ENCODE results near the gene MRC2.
"Not testable (repeated sequence)": the region's sequence is repeated elsewhere in the genome, so short reads cannot be mapped to it uniquely, and the experiment has no call there.

The MRC2 gene

GRCh38 chr17:62627219-62627903 lies at the start of gene MRC2:
Gene MRC2, plus strand, starts transcription at chr17:62627670. Its CDS starts 133 bp downstream, at chr17:62627803.
- peak; percentile 83 for DNase-seq

- DNase-seq = no peak
These were observed 48.5 kb upstream of the MRC2 start for GRCh38 chr17:62578757-62579487.

GRCh38 chr17:62580947-62581346 lies 46.5 kb upstream of the MRC2 start:
- no peak for DNase-seq

- DNase-seq = peak; percentile 31
These were observed 45.7 kb upstream of the MRC2 start for GRCh38 chr17:62581764-62582163.

- no peak for DNase-seq
These were observed 39.9 kb upstream of the MRC2 start for GRCh38 chr17:62587554-62587953.

- no peak for DNase-seq
These were observed 39.4 kb upstream of the MRC2 start for GRCh38 chr17:62588109-62588508.

- DNase-seq = no peak
These were observed 36.1 kb upstream of the MRC2 start for GRCh38 chr17:62591333-62591732.

GRCh38 chr17:62591822-62592221 lies 35.6 kb upstream of the MRC2 start:
- DNase-seq = not testable (repeated sequence)

GRCh38 chr17:62592341-62593099 lies 35.0 kb upstream of the MRC2 start:
- DNase-seq = peak; percentile 8

GRCh38 chr17:62595484-62595883 lies 32.0 kb upstream of the MRC2 start:
- no peak for DNase-seq

GRCh38 chr17:62596662-62597061 lies 30.8 kb upstream of the MRC2 start:
- DNase-seq = no peak

GRCh38 chr17:62597150-62597549 lies 30.3 kb upstream of the MRC2 start:
- no peak for DNase-seq

- DNase-seq = peak; percentile 43
These were observed 29.6 kb upstream of the MRC2 start for GRCh38 chr17:62597920-62598319.

GRCh38 chr17:62599964-62600657 lies 27.4 kb upstream of the MRC2 start:
- no peak for DNase-seq

- DNase-seq = no peak
These were observed 26.7 kb upstream of the MRC2 start for GRCh38 chr17:62600805-62601204.

GRCh38 chr17:62601471-62601870 lies 26.0 kb upstream of the MRC2 start:
- DNase-seq = no peak

- DNase-seq = not testable (repeated sequence)
These were observed 23.7 kb upstream of the MRC2 start for GRCh38 chr17:62603783-62604182.

GRCh38 chr17:62605588-62605987 lies 21.9 kb upstream of the MRC2 start:
- no peak for DNase-seq

- DNase-seq = no peak
These were observed 16.2 kb upstream of the MRC2 start for GRCh38 chr17:62611292-62611691.

- no peak for DNase-seq
These were observed 15.7 kb upstream of the MRC2 start for GRCh38 chr17:62611728-62612127.

GRCh38 chr17:62612289-62612688 lies 15.2 kb upstream of the MRC2 start:
- DNase-seq = not testable (repeated sequence)

GRCh38 chr17:62613095-62613494 lies 14.4 kb upstream of the MRC2 start:
- DNase-seq = not testable (repeated sequence)

- DNase-seq = peak; percentile 84
These were observed 13.3 kb upstream of the MRC2 start for GRCh38 chr17:62614142-62614541.
